KMS-11 (cell line): ENCODE measurements around the gene GRK5.

Experiments used
- H2AFZ ChIP-seq: fragments of 200-600 bp; sonication (generic); 2 replicates; pipeline ENCODE4 v1.6.1; 2016; ENCODE audit warnings: antibody characterized with exemption, mixed run types, low read depth
- H3K27ac ChIP-seq: fragments of 200-600 bp; sonication (generic); 2 replicates; pipeline ENCODE4 v1.6.1; 2016; ENCODE audit warnings: mild to moderate bottlenecking, mixed run types
- H3K27me3 ChIP-seq: fragments of 200-600 bp; sonication (generic); 2 replicates; pipeline ENCODE4 v1.6.1; 2017; ENCODE audit warnings: mild to moderate bottlenecking, low read depth, mixed run types, moderate library complexity; ENCODE audit not compliant: insufficient read depth
- H3K36me3 ChIP-seq: fragments of 200-600 bp; sonication (generic); 2 replicates; pipeline ENCODE4 v1.6.1; 2017; ENCODE audit warnings: mild to moderate bottlenecking, mixed run types; ENCODE audit not compliant: insufficient read depth
- H3K4me1 ChIP-seq: fragments of 200-600 bp; sonication (generic); 2 replicates; pipeline ENCODE4 v1.6.1; 2016; ENCODE audit warnings: mild to moderate bottlenecking, low read depth, mixed run types; ENCODE audit not compliant: poor library complexity, severe bottlenecking
- H3K4me2 ChIP-seq: fragments of 200-600 bp; sonication (generic); 2 replicates; pipeline ENCODE4 v1.7.0; 2016; ENCODE audit warnings: mild to moderate bottlenecking, mixed run types
- H3K4me3 ChIP-seq: fragments of 200-600 bp; sonication (generic); IDR thresholded peaks from 2 replicates; pipeline ENCODE4 v1.6.1; 2017; ENCODE audit warnings: low read depth, low read length, mixed read lengths; ENCODE audit not compliant: insufficient read depth
- H3K79me2 ChIP-seq: fragments of 200-600 bp; sonication (generic); 2 replicates; pipeline ENCODE4 v1.6.1; 2016; ENCODE audit warnings: low read depth, mixed run types; ENCODE audit not compliant: insufficient read depth
- H3K9ac ChIP-seq: fragments of 200-600 bp; sonication (generic); 2 replicates; pipeline ENCODE4 v1.6.1; 2016; ENCODE audit warnings: mild to moderate bottlenecking, mixed run types
- H4K20me1 ChIP-seq: fragments of 200-600 bp; sonication (generic); 2 replicates; pipeline ENCODE4 v1.6.1; 2016; ENCODE audit warnings: mild to moderate bottlenecking, mixed run types; ENCODE audit not compliant: insufficient read depth
- TF ChIP-seq, protein P1 (sequence below): fragments of 200-600 bp; sonication (generic); conservative IDR thresholded peaks from 2 replicates; pipeline ENCODE4 v1.6.1; 2017; ENCODE audit warnings: low read depth, mild to moderate bottlenecking, antibody characterized with exemption, low read length, moderate library complexity, mixed read lengths

GRK5 gene

DNA sequence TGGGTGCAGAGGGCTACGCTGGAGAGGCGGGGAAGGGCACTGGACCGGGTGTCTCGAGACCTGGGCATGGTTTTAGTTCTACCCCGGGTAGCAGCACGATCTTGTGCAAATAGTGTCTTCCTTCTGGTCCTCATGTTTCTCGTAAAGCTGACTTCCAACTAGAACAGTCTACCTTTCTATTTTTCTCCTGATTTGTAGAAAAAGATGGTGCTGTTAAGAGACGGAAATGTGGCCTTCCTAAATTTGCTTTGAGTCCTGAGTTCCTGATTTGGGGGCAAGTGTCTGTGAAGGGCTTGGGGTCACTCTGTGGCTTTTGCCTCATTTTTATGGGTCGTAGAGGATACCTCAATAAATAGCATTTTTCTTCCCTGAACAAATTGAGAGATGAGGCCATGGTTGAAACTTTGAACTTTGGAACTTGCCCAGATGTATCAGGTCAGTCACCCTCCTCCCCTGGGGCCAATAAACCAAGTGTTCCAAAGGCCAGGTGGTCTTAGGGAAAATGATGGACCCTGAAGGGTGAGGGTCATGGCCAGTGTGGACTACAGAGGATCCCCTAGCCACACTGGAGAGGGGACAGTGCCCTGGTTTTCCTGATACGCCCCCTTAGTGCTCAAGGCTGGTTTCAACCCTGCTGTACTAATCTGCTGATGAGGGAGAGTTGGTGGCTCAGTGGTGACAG, 45.2 kb downstream of the GRK5 start:
- no peaks in the 10 kb centered on the region for H3K4me1 ChIP-seq

DNA sequence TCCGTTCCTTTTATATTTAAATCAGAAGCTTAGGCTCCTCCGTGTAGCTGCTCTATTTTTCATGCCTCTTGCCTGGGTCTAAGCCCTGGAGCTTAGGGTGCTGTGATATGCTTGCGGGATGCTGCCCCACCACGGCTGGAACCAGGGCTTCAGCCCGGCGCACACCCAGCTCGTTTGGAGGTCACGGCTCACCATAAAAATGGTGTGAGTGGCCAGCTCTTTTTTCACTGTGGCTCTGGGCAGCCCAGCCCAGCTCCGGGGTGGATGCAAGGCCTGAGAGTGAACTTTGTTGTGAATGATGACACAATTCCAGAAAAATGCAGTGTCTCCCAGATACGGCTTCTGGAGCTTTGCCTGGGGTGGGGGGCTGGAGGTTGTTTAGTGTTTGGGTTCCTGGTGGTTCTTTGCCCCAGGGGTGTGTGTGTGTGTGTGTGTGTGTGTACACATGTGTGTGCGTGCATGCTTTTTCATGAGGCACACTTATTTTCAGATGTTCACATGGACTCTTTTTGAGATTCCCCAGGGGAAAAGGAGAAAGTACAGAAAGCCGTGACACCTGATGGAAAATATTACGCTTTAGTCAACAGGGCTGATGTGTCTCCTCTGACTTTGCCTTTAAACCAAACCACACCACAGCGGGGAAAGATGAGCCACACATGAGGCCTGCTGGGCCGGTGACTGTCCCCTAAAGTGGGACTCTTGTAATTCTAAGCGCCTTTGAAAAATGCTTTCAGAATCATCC, 46.2 kb downstream of the GRK5 start:
- Histone ChIP-seq H3K36me3 (no peaks in the 10 kb centered on the region), H3K4me2 (no peak overlapping the region), H3K4me1 (no peaks in the 10 kb centered on the region), H4K20me1 (no peaks in the 10 kb centered on the region), H3K27me3 (no peaks in the 10 kb centered on the region), H3K79me2 (no peaks in the 10 kb centered on the region), H3K9ac (no peak overlapping the region), H3K27ac (no peak overlapping the region), H3K4me3 (no peak overlapping the region), H2AFZ (no peak overlapping the region)
- TF ChIP-seq, protein P1, sequence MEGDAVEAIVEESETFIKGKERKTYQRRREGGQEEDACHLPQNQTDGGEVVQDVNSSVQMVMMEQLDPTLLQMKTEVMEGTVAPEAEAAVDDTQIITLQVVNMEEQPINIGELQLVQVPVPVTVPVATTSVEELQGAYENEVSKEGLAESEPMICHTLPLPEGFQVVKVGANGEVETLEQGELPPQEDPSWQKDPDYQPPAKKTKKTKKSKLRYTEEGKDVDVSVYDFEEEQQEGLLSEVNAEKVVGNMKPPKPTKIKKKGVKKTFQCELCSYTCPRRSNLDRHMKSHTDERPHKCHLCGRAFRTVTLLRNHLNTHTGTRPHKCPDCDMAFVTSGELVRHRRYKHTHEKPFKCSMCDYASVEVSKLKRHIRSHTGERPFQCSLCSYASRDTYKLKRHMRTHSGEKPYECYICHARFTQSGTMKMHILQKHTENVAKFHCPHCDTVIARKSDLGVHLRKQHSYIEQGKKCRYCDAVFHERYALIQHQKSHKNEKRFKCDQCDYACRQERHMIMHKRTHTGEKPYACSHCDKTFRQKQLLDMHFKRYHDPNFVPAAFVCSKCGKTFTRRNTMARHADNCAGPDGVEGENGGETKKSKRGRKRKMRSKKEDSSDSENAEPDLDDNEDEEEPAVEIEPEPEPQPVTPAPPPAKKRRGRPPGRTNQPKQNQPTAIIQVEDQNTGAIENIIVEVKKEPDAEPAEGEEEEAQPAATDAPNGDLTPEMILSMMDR, result no peak

More for the DNA sequence above, 45.2 kb downstream of the GRK5 start:
- Histone ChIP-seq H3K9ac (no peak overlapping the region), H4K20me1 (no peaks in the 10 kb centered on the region), H3K4me3 (no peak overlapping the region), H3K27me3 (no peaks in the 10 kb centered on the region), H3K4me2 (no peak overlapping the region), H3K27ac (no peak overlapping the region), H2AFZ (no peak overlapping the region), H3K36me3 (no peaks in the 10 kb centered on the region), H3K79me2 (no peaks in the 10 kb centered on the region)
- TF ChIP-seq, protein P1, result no peak

DNA sequence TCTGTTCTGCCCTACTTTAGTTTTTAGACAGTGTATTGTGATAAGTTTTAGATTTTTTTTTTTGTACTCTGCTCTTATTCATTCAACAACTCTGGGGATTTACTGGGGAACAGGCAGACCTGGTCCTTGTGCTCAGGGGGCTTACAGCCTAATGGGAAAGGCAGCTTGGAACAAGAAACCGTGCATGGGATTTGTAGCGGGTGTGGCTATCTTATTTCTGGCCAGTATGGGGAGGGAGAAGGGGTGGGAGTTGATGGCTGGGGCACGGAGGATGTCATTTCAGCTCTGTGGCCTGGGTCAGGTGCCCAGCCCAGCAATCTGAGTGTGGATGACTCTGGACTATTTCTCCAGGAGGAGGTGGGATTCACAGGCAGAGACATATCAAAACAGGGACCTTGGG, 47.0 kb downstream of the GRK5 start:
- no peaks in the 10 kb centered on the region for H3K79me2 ChIP-seq
- H3K27me3 ChIP-seq, result no peaks in the 10 kb centered on the region
- no peak overlapping the region for H3K27ac ChIP-seq
- TF ChIP-seq, protein P1, result no peak
- H3K36me3 ChIP-seq, result no peaks in the 10 kb centered on the region
- H3K9ac ChIP-seq, result no peak overlapping the region
- no peak overlapping the region for H3K4me2 ChIP-seq
- H2AFZ ChIP-seq, result no peak overlapping the region
- no peaks in the 10 kb centered on the region for H4K20me1 ChIP-seq
- H3K4me3 ChIP-seq, result no peak overlapping the region
- H3K4me1 ChIP-seq, result no peaks in the 10 kb centered on the region

DNA sequence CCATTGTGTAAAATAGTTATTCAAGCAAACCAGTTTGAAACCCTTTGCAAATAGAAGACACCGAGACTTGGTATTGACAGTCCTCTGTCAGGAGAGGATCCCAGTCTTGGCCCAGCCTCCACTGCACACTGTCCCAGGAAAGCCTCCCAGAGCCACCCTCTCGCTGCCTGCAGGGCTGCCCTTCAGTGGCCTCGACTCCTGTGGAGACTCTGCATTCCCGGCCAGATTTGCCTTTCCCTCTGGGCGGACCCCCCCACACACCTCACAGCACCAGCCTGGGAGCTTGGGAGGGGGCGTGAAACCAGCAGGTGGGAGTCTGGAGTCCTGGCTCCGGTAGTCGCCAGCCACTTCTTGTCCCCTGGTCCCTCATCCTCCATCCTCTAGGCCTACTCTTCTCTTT, 48.7 kb downstream of the GRK5 start:
- H3K27me3 ChIP-seq, result no peaks in the 10 kb centered on the region
- H3K9ac ChIP-seq, result no peak overlapping the region
- H3K4me3 ChIP-seq, result no peak overlapping the region
- H3K27ac ChIP-seq, result no peak overlapping the region
- no peaks in the 10 kb centered on the region for H3K4me1 ChIP-seq
- H3K79me2 ChIP-seq, result no peaks in the 10 kb centered on the region
- H3K4me2 ChIP-seq, result no peak overlapping the region
- TF ChIP-seq, protein P1, result no peak
- H3K36me3 ChIP-seq, result no peaks in the 10 kb centered on the region
- H4K20me1 ChIP-seq, result no peaks in the 10 kb centered on the region
- H2AFZ ChIP-seq, result no peak overlapping the region
